T-helper 2 cell treated with Interferon-gamma antibody and Interleukin-4, amounts not matched to agents 5 μg/mL and 100 μg/mL, for 36 hours (primary cell): Measurements from ENCODE around the gene ADA.

Source experiments
- DNase-seq: peaks from one replicate; pipeline ENCODE4 v3.0.0; 2021; ENCODE audit warnings: low spot score
- H3K27ac Mint-ChIP-seq: one replicate; pipeline ENCODE4 v1.8.0; 2021; ENCODE audit warnings: mild to moderate bottlenecking, mixed read lengths
- H3K27me3 Mint-ChIP-seq: one replicate; pipeline ENCODE4 v1.8.0; 2021; ENCODE audit warnings: low read depth, mixed read lengths
- H3K36me3 Mint-ChIP-seq: one replicate; pipeline ENCODE4 v1.8.0; 2021; ENCODE audit warnings: low read depth, mixed read lengths
- H3K4me1 Mint-ChIP-seq: one replicate; pipeline ENCODE4 v1.8.0; 2021; ENCODE audit warnings: low read depth, mixed read lengths
- H3K4me3 Mint-ChIP-seq: one replicate; pipeline ENCODE4 v1.8.0; 2022; ENCODE audit warnings: mild to moderate bottlenecking, moderate library complexity, mixed read lengths
- H3K9me3 Mint-ChIP-seq: one replicate; pipeline ENCODE4 v1.8.0; 2021; ENCODE audit warnings: mixed read lengths

ADA gene

GRCh38 chr20:44573501-44573869 is 78.0 kb downstream of the ADA start:
- no peak overlapping the region for H3K4me3 Mint-ChIP-seq
- no peak for DNase-seq
- peaks cover 34% of the 10 kb centered on the region for H3K4me1 Mint-ChIP-seq
- no peaks in the 10 kb centered on the region for H3K27me3 Mint-ChIP-seq
- no peak overlapping the region for H3K27ac Mint-ChIP-seq
- H3K36me3 Mint-ChIP-seq = no peaks in the 10 kb centered on the region
- peaks cover 2% of the 10 kb centered on the region for H3K9me3 Mint-ChIP-seq

- Mint-ChIP-seq H3K27ac (no peak overlapping the region), H3K4me1 (peaks cover 32% of the 10 kb centered on the region), H3K4me3 (no peak overlapping the region), H3K27me3 (no peaks in the 10 kb centered on the region), H3K36me3 (no peaks in the 10 kb centered on the region), H3K9me3 (no peaks in the 10 kb centered on the region)
- DNase-seq = no peak
These were observed 78.7 kb downstream of the ADA start for GRCh38 chr20:44572551-44573500.

GRCh38 chr20:44571362-44571988 is 80.0 kb downstream of the ADA start:
- Mint-ChIP-seq H3K4me1 (peaks cover 28% of the 10 kb centered on the region), H3K9me3 (no peaks in the 10 kb centered on the region), H3K36me3 (no peaks in the 10 kb centered on the region), H3K27ac (peak overlapping the region; percentile 14), H3K27me3 (no peaks in the 10 kb centered on the region), H3K4me3 (no peak overlapping the region)
- no peak for DNase-seq

GRCh38 chr20:44570367-44570766 is 81.1 kb downstream of the ADA start:
- no peak for DNase-seq
- Mint-ChIP-seq H3K27ac (peak overlapping the region; percentile 13), H3K4me1 (peaks cover 24% of the 10 kb centered on the region), H3K27me3 (no peaks in the 10 kb centered on the region), H3K36me3 (no peaks in the 10 kb centered on the region), H3K4me3 (no peak overlapping the region), H3K9me3 (no peaks in the 10 kb centered on the region)
